A673 (cell line): Measurements from ENCODE around the gene NES. TPM values are rescaled to one million over a fixed set of nuclear protein-coding genes. Genes with fewer than 3 reads are reported as not detected.
A peak's percentile ranks its signal among the peaks of the same experiment; 100 is the strongest.

Experiments used
- BruUV-seq: library from RNA; stranded (reverse); fragments of 400-500 nt; replicated peaks from 2 replicates; lab custom pipeline; 2021; lab: Mats Ljungman, UMichigan
- CTCF ChIA-PET: fragments of 300-600 bp; sonication (Branson Sonifier 250); formaldehyde crosslinking; loops from one replicate; lab custom pipeline; 2022; ENCODE audit warnings: antibody characterized with exemption; lab: Charles Lee
- POLR2A ChIA-PET: fragments of 300-600 bp; sonication (Branson Sonifier 250); formaldehyde crosslinking; loops from one replicate; lab custom pipeline; 2022; ENCODE audit warnings: antibody characterized with exemption; ENCODE audit not compliant: low non-redundant PET; lab: Charles Lee
- DNase-seq: peaks from one replicate; pipeline ENCODE4 v3.0.0-alpha.2; 2015; ENCODE audit warnings: low spot score
- H3K27ac ChIP-seq: fragments of 200-600 bp; sonication (generic); 2 replicates; pipeline ENCODE4 v1.5.1; 2016; ENCODE audit warnings: mixed run types, low read depth, mild to moderate bottlenecking, mixed read lengths, antibody characterized with exemption, low read length; ENCODE audit not compliant: poor library complexity, severe bottlenecking
- H3K27me3 ChIP-seq: fragments of 200-600 bp; sonication (generic); replicated peaks from 2 replicates; pipeline ENCODE4 v1.6.1; 2017; ENCODE audit warnings: mixed run types, low read depth, mild to moderate bottlenecking, mixed read lengths, antibody characterized with exemption, low read length; ENCODE audit not compliant: insufficient read depth, poor library complexity
- H3K36me3 ChIP-seq: fragments of 200-600 bp; sonication (generic); 2 replicates; pipeline ENCODE4 v1.6.1; 2016; ENCODE audit warnings: mixed run types, mild to moderate bottlenecking, mixed read lengths, antibody characterized with exemption, low read length; ENCODE audit not compliant: insufficient read depth, poor library complexity, severe bottlenecking
- H3K4me1 ChIP-seq: fragments of 200-600 bp; sonication (generic); 2 replicates; pipeline ENCODE4 v1.6.1; 2017; ENCODE audit warnings: mixed run types, mild to moderate bottlenecking, mixed read lengths, antibody characterized with exemption, low read length; ENCODE audit not compliant: insufficient read depth, poor library complexity, severe bottlenecking
- H3K4me3 ChIP-seq: fragments of 200-600 bp; sonication (generic); 2 replicates; pipeline ENCODE4 v1.5.1; 2016; ENCODE audit warnings: low read depth, mixed run types, mild to moderate bottlenecking, mixed read lengths, low read length; ENCODE audit not compliant: poor library complexity, severe bottlenecking
- H3K9me3 ChIP-seq: fragments of 200-600 bp; sonication (generic); 2 replicates; pipeline ENCODE4 v1.6.1; 2016; ENCODE audit warnings: mixed run types, low read depth, mild to moderate bottlenecking, mixed read lengths, antibody characterized with exemption, low read length; ENCODE audit not compliant: poor library complexity, severe bottlenecking
- EZH2 ChIP-seq: fragments of 200-600 bp; sonication (generic); IDR thresholded peaks from 2 replicates; pipeline ENCODE4 v1.6.1; 2017; ENCODE audit warnings: borderline replicate concordance, low read depth, mild to moderate bottlenecking, mixed read lengths, antibody characterized with exemption, low read length; ENCODE audit not compliant: poor library complexity, severe bottlenecking
- intact Hi-C: fragments of 100-400 bp; cut with micrococcal nuclease; formaldehyde crosslinking; loops from one replicate; pipeline ENCODE4 v1.10.0; 2022; ENCODE audit not compliant: unreplicated experiment
- total RNA-seq: library from RNA; stranded (reverse); gene quantifications from 2 replicates; pipeline ENCODE4 v1.2.3, GENCODE V29; 2021
- TF ChIP-seq, protein P1 (sequence below): fragments of 300-800, 200-600 bp; sonication (generic); conservative IDR thresholded peaks from 2 replicates; pipeline ENCODE4 v1.5.1; 2017; ENCODE audit warnings: low read depth, mild to moderate bottlenecking, antibody characterized with exemption, low read length, moderate library complexity, mixed read lengths

The NES gene
- total RNA-seq, 1 experiment from 2014 or later = 8.7 TPM

DNA sequence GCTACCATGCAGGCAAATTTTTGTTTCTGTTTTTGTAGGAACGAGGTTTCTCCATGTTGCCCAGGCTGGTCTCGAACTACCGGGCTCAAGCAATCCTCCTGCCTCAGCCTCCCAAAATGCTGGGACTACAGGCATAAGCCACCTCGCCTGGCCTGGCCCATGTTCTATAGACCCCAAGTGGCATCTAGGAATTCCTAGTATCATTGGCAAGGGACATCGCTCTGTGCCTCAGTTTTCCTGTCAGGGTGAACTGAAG, 14.5 kb downstream of the NES start:
- intact Hi-C loops = no loop called here
- BruUV-seq = no TSS peak
- no peak for DNase-seq
- no peaks in the 10 kb centered on the region for H3K27me3 ChIP-seq
- POLR2A ChIA-PET = no interaction called here
- no peaks in the 10 kb centered on the region for H3K9me3 ChIP-seq
- H3K4me3 ChIP-seq = no peak overlapping the region
- CTCF ChIA-PET = interaction anchor here (1.4 kb wide), 1 partner anchor 27 kb away, joined by 5 read pairs; no protein-coding TSS in a partner anchor
- peaks cover 46% of the 10 kb centered on the region for H3K4me1 ChIP-seq
- TF ChIP-seq, protein P1, sequence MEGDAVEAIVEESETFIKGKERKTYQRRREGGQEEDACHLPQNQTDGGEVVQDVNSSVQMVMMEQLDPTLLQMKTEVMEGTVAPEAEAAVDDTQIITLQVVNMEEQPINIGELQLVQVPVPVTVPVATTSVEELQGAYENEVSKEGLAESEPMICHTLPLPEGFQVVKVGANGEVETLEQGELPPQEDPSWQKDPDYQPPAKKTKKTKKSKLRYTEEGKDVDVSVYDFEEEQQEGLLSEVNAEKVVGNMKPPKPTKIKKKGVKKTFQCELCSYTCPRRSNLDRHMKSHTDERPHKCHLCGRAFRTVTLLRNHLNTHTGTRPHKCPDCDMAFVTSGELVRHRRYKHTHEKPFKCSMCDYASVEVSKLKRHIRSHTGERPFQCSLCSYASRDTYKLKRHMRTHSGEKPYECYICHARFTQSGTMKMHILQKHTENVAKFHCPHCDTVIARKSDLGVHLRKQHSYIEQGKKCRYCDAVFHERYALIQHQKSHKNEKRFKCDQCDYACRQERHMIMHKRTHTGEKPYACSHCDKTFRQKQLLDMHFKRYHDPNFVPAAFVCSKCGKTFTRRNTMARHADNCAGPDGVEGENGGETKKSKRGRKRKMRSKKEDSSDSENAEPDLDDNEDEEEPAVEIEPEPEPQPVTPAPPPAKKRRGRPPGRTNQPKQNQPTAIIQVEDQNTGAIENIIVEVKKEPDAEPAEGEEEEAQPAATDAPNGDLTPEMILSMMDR = no peak
- TF ChIP-seq EZH2 = no peak
- H3K27ac ChIP-seq = no peak overlapping the region
- no peaks in the 10 kb centered on the region for H3K36me3 ChIP-seq

DNA sequence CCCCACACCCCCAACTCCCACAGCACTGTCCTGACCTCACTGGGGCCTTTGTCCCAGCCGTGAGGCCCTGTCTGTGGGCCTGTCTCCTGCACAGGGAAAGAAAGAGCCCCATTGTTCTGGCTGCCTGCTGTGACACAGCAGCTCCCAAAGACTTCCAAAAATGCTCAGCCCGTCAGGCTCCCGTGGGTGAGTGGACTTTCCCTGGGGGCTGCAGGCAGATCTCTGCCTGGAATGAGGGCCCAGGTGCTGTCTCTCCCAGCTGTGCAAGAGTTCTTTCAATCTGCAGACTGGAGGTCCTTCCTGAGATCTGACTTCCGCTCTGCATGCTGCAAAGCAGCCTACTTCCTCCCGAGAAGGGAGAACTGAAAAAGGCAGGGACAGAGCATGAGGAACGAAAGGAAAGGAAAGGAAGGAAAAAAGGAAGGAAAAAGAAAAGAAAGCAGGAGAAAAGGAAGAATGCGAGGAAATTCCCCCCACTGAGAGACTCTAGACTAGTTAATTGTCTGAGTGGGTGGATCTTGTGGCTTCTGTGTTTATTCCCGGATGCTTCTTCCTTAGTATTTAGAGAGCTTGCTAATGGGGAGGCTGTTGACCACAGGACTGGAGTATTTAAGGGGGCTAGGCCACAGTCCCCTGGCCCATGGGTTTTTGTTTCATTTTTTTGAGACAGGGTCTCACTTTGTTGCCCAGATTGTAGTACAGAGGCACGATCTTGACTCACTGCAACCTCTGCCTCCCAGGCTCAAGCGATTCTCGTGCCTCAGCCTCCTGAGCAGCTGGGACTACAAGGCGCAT, 15.0 kb downstream of the NES start:
- Histone ChIP-seq H3K27ac (peak overlapping the region; percentile 48), H3K9me3 (no peaks in the 10 kb centered on the region), H3K27me3 (peaks cover 2% of the 10 kb centered on the region), H3K36me3 (no peaks in the 10 kb centered on the region), H3K4me1 (peaks cover 47% of the 10 kb centered on the region), H3K4me3 (no peak overlapping the region)
- DNase-seq = peak; percentile 46
- POLR2A ChIA-PET = no interaction called here
- CTCF ChIA-PET = interaction anchor here (0.9 to 1.6 kb wide), 5 partner anchors 14 to 64 kb away, joined by 3 to 6 read pairs (median 5); partner anchors contain the start of gene BCAN
- TF ChIP-seq EZH2 = no peak
- TF ChIP-seq, protein P1 = no peak
- BruUV-seq = no TSS peak
- intact Hi-C loops = no loop called here

DNA sequence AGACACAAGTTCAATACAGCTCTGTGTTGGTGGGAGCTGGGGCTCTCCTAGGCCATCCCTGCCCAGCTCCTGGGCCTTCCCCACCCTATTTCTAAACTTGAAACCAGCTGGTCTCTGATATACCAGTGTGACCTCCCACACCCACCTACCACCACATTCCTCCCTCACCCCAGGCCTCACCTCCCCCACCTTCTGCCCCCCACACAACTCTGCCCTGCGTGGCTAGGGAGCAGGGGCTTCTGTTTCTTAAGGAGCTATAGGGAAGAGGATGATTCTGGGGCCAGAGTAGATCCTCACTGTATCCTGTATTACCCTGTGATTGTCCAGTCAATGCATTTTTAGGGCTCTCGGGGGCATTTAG, 16.5 kb downstream of the NES start:
- BruUV-seq = TSS peak; percentile 80
- DNase-seq = no peak
- Histone ChIP-seq H3K4me1 (peaks cover 53% of the 10 kb centered on the region), H3K36me3 (no peaks in the 10 kb centered on the region), H3K9me3 (no peaks in the 10 kb centered on the region), H3K4me3 (no peak overlapping the region), H3K27ac (no peak overlapping the region), H3K27me3 (peaks cover 17% of the 10 kb centered on the region)
- TF ChIP-seq, protein P1 = no peak
- TF ChIP-seq EZH2 = no peak
- ChIA-PET CTCF (interaction anchor here (0.5 to 1.6 kb wide), 4 partner anchors 12 to 127 kb away, joined by 4 to 9 read pairs (median 6); no protein-coding TSS in a partner anchor), POLR2A (interaction anchor here (0.6 kb wide), 1 partner anchor 16 kb away, joined by 7 read pairs; no protein-coding TSS in a partner anchor)
- intact Hi-C loops = loop anchor here (2.0 kb wide), 1 partner anchor 16 kb away; the partner anchor contains the start of gene NES
